ENCODE data around the gene ZBTB16.

Gene ZBTB16

GRCh38 chr11:114062272-114062671 lies 2.8 kb downstream of the ZBTB16 start:
- Histone ChIP-seq H3K27ac (peak overlapping the region; percentile 97 to 99), H3K4me3 (peak overlapping the region; percentile 97)
- no peak for DNase-seq (ENCODE audit: low spot score)
- TF ChIP-seq, protein P1, sequence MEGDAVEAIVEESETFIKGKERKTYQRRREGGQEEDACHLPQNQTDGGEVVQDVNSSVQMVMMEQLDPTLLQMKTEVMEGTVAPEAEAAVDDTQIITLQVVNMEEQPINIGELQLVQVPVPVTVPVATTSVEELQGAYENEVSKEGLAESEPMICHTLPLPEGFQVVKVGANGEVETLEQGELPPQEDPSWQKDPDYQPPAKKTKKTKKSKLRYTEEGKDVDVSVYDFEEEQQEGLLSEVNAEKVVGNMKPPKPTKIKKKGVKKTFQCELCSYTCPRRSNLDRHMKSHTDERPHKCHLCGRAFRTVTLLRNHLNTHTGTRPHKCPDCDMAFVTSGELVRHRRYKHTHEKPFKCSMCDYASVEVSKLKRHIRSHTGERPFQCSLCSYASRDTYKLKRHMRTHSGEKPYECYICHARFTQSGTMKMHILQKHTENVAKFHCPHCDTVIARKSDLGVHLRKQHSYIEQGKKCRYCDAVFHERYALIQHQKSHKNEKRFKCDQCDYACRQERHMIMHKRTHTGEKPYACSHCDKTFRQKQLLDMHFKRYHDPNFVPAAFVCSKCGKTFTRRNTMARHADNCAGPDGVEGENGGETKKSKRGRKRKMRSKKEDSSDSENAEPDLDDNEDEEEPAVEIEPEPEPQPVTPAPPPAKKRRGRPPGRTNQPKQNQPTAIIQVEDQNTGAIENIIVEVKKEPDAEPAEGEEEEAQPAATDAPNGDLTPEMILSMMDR (IDR thresholded peaks at IDR 0.05) = no peak

DNA sequence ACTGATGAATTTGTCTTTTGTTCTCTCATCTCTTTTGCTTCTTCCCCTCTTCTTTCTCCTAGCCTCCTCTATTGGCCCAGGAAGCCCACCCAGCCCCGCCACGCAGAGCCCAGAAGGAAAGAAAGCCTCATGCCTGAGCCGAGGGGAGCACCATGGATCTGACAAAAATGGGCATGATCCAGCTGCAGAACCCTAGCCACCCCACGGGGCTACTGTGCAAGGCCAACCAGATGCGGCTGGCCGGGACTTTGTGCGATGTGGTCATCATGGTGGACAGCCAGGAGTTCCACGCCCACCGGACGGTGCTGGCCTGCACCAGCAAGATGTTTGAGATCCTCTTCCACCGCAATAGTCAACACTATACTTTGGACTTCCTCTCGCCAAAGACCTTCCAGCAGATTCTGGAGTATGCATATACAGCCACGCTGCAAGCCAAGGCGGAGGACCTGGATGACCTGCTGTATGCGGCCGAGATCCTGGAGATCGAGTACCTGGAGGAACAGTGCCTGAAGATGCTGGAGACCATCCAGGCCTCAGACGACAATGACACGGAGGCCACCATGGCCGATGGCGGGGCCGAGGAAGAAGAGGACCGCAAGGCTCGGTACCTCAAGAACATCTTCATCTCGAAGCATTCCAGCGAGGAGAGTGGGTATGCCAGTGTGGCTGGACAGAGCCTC lies 3.8 kb downstream of the ZBTB16 start:
- TF ChIP-seq, protein P1 (IDR thresholded peaks at IDR 0.05) = no peak
- no peak for DNase-seq (ENCODE audit: low spot score)
- Histone ChIP-seq H3K4me3 (peak overlapping the region; percentile 97), H3K27ac (peak overlapping the region; percentile 97 to 99)

- Histone ChIP-seq H3K4me3 (peak overlapping the region; percentile 97), H3K27ac (peak overlapping the region; percentile 97 to 99)
- TF ChIP-seq, protein P1 (IDR thresholded peaks at IDR 0.05) = no peak
- no peak for DNase-seq (ENCODE audit: low spot score)
Measured at GRCh38 chr11:114063829-114064201, 4.3 kb downstream of the ZBTB16 start.

GRCh38 chr11:114064216-114064615 lies 4.7 kb downstream of the ZBTB16 start:
- peak overlapping the region; percentile 97 for H3K4me3 ChIP-seq
- no peak for DNase-seq (ENCODE audit: low spot score)
- TF ChIP-seq, protein P1 (IDR thresholded peaks at IDR 0.05) = no peak
- H3K27ac ChIP-seq = peak overlapping the region; percentile 97 to 99

- no peak for DNase-seq (ENCODE audit: low spot score)
- TF ChIP-seq, protein P1 (IDR thresholded peaks at IDR 0.05) = no peak
Measured at GRCh38 chr11:114065094-114065493, 5.6 kb downstream of the ZBTB16 start.

DNA sequence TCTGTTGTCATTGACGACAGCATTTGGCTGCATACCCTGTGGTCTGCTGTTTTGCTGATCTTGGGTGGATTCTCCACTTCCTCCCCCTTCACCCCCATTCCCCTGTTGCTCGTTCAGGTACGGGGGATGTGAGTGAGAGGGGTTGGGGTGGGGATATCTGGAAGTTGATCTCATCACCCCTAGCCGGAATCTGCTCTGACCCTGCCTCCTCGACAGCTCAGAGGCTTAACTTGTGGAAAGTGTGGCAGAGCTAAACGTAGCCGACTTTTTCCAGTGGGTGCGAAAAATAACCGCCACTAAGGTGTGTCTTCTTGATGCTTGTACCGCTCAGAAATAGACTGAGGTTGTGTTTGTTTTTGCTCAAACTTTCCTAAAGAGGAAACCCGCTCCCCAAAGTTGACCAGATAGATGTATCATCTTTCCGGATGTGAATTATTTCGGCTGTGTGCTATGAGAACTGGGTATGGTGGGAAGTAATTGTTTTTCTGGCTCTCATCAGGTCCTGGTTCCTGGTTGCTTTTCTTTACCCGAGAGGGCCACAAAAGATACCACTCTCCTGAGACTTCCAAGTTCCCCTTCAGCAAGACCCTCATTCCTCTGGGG lies 6.6 kb downstream of the ZBTB16 start:
- no peak for DNase-seq (ENCODE audit: low spot score)
- Histone ChIP-seq H3K27ac (peak overlapping the region; percentile 97 to 99), H3K4me3 (peak overlapping the region; percentile 97)
- TF ChIP-seq, protein P1 (IDR thresholded peaks at IDR 0.05) = no peak

More at GRCh38 chr11:114065094-114065493, 5.6 kb downstream of the ZBTB16 start:
- Histone ChIP-seq H3K27ac (peak overlapping the region; percentile 97 to 99), H3K4me3 (peak overlapping the region; percentile 97)

- DNase-seq (ENCODE audit: low spot score) = no peak
- H3K4me3 ChIP-seq = peak overlapping the region; percentile 97
- TF ChIP-seq, protein P1 (IDR thresholded peaks at IDR 0.05) = no peak
- peak overlapping the region; percentile 54 to 97 for H3K27ac ChIP-seq
Measured at GRCh38 chr11:114068327-114068726, 8.8 kb downstream of the ZBTB16 start.
